HG03565 (cell line): ENCODE data around the gene PRKX.
"Not testable (repeated sequence)": the region's sequence is repeated elsewhere in the genome, so short reads cannot be mapped to it uniquely, and the experiment has no call there.

Experiments used
- ATAC-seq: cut with Tn5 transposase; IDR thresholded peaks from one replicate; pipeline ENCODE4 v1.9.1; 2021; ENCODE audit warnings: mild to moderate bottlenecking, moderate library complexity; ENCODE audit not compliant: unreplicated experiment

PRKX gene

DNA sequence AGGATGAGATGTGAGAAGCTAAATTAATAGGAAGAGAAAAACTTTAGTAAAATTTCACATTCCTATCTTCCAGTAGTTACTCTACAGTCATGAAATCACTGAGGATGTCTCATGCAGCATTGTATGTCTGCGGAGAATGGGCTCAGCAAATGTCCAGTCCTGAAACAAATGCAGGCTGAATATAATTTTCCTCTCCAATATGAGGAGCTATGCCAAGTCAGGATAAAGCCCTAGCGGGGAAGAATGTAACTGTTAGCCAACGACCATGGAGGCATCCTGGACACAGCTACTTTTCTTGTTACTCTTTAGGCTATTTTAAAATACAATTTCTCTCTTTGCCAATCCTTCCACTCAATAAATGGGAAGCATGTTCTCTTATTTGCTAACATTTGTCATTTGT is 127.7 kb downstream of the PRKX start:
- no peak for ATAC-seq

DNA sequence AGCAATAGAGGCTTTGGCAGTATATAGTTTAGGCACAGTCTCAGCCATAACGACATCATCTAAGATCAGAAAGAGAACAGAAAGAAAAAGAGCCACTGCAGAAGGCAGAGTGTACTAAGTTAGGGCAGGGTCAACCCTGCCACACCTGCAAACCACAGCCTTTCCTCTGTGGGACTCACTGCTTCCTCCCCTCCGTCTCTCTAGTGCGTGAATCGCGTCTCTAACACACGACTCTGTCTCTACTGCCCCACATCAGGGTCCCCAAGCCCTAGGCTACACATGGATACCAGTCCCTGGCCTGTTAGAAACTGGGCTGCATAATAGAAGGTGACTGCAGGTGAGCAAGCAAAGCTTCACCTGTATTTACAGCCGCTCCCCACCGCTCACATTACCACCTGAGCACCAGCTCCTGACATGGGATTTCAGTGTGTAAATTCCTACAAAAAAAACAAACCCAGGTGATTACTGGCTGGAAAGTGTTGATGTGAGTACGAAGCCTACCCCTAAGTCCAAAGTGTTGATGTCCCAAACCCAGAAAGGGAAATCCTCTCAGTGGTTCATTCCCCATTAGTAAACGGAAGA is 128.9 kb downstream of the PRKX start:
- ATAC-seq: no peak

DNA sequence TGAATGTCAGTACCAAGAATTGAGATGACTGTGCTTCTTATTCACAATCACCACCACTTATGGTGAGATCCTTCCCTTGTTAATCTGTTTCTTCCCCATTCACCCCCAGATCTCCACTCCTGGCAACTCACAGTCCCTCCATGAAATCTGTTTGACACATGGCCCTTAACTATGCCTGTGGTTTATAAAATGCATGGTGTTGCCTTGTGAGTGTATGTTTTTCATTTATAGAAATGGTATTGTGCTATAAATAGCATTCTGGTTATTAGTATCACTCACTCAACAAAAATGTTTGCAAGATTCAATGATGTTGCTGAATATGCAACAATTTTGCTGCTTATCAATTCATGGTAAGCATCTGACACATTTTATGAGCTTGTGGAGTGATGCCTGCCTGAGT is 131.0 kb downstream of the PRKX start:
- no peak for ATAC-seq

DNA sequence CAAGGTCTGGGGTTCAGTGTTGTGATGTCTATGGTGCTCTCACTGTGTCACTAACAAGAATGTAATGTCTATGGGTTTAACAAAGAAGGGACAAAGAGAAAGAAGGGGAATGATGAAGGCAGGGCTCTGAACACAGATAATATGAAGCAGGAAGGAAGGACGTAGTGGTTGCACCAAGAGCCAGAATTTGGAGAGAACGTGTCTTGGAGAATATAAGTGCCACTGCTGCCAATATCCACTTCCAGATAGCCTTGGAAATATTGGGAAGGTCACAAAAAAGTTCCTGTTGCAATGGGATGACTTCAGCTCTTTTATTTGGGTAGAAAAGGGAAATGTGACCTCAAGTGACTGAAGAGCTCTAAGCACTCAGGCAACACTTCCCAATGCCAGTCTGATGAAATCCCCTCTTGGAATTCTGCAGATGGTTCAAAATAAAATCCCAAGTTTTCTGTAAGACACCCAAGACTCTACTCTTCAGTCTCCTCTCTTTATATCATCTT is 131.8 kb downstream of the PRKX start:
- ATAC-seq: no peak

DNA sequence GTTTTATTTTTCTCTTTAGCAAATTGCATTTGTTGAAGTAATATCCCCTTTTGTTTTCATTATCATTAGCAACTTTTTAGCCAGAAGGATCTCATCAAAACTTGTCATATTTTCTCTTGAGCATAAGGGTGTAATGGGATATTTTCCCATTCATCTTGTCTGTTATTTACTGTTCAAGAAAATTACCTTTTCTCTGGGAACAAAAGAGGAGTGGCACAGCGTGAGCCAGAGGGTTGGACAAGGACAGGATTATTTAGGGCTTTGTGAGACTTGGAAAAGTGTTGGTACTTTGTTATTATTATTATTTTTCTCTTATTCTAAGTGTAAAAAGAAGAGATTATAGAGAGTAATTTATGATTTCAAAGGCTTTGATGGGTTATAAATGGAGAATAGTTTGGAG is 135.9 kb downstream of the PRKX start:
- no peak for ATAC-seq

DNA sequence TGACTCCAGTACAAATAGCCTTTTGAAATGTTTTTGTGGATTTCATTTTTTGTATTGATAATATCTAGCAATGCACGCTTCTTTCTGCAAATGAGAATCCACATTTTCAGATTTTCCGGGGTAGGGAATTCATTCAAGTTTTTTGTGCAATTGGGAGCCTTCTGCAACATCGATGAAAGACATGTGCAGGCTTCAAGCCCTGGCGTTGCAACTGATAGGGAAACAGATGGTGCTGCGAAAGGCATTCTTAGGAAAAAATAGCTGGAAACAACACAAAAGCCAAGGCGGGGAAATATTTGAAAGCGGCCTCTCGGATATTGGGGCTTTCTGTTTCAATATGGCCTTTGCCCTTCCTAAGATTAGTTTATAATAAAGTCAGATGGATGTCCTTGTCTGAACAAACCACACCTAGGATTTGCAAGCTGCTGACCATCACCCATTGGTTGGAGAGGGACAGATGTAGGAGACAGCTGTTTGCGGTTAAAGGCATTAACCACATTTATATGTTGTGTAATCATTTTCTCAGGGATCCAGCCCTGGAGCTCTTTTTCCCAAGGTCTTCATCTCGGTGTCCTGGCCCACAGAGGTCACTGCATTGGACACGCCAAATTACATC is 136.5 kb downstream of the PRKX start:
- no peak for ATAC-seq

DNA sequence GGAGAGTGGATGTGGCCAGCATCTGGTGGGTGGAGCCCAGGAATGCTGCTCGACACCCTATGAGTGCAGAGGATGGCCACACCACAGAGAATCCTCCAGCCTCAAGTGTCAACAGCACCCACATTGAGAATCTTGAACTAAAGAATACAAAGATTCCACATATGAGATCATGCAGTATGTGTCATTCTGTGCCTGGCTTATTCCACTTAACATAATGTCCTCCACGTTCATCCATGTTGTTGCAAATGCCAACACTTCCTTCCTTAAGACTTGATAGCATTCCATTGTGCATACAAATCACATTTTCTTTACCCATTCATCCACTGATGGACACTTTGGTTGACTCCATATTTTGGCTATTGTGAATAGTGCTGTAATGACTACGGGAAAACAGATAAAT is 145.8 kb downstream of the PRKX start:
- no peak for ATAC-seq

DNA sequence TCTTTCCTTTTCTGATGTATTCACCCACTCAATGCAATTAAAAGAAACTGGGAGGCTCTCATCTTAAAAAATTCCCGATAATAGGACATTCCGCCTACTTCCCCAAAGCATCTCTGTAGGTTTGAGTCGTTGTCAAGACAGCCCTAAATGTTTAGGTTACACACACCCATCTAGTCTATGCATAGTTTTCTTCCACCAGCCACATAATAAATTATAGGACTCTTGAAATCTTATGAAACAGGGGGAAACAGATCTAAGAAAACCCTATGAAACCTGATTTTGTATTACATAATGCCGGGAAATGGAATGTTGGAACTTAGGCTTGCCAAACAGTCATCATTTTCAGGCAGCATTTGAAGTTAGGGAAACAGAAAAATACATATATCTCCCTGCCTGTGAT is 150.0 kb downstream of the PRKX start:
- ATAC-seq: no peak

DNA sequence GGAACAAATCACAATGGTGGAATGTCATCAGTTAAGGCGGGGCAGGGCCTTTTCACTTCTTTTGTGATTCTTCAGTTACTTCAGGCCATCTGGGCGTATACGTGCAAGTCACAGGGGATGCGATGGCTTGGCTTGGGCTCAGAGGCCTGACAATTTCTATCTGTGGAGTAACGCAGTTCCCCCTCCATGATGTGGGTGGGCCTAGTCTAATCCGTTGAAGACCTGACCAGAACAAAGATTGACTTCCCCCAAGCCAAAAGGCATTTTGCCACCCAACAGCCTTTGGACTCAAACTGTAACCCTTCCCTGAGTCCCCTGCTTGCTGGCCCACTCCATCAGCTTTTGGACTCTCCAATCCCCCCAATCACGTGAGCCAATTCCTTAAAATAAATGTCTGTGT is 153.4 kb downstream of the PRKX start:
- not testable (repeated sequence) for ATAC-seq
